DMS114 treated with DMSO at 0.1 percent for 48 hours (cell line): ENCODE results near the gene NOXRED1.
A peak's percentile ranks its signal among the peaks of the same experiment; 100 is the strongest.
"Not testable (repeated sequence)": the region's sequence is repeated elsewhere in the genome, so short reads cannot be mapped to it uniquely, and the experiment has no call there.

Source experiments
- DNase-seq: peaks from one replicate; lab custom pipeline; 2025; ENCODE audit not compliant: unreplicated experiment; lab: John Stamatoyannopoulos, UW

The NOXRED1 gene

GRCh38 chr14:77423423-77423822 lies at the start of gene NOXRED1:
TSS of gene NOXRED1 (minus strand) at chr14:77423523. CDS start at chr14:77422889, 634 bp downstream.
- DNase-seq, result no peak

- DNase-seq, result no peak
Observed at GRCh38 chr14:77470224-77470870, 47.0 kb upstream of the NOXRED1 start.

- DNase-seq, result no peak
Observed at GRCh38 chr14:77469539-77469938, 46.2 kb upstream of the NOXRED1 start.

GRCh38 chr14:77469067-77469505 lies 45.8 kb upstream of the NOXRED1 start:
- no peak for DNase-seq

GRCh38 chr14:77467801-77468200 lies 44.5 kb upstream of the NOXRED1 start:
- DNase-seq, result no peak

GRCh38 chr14:77459072-77459723 lies 35.9 kb upstream of the NOXRED1 start:
- peak; percentile 10 for DNase-seq

- DNase-seq, result no peak
Observed at GRCh38 chr14:77458249-77458950, 35.1 kb upstream of the NOXRED1 start.

GRCh38 chr14:77457522-77458248 lies 34.4 kb upstream of the NOXRED1 start, which contains the start of the genes AHSA1 and VIPAS39:
TSS of gene AHSA1 (plus strand) at chr14:77458093. CDS start at chr14:77458190, 97 bp downstream.
TSS of gene VIPAS39 (minus strand) at chr14:77457601. CDS start at chr14:77454102, 3,499 bp downstream.
- peak; percentile 98 for DNase-seq

- DNase-seq, result no peak
Observed at GRCh38 chr14:77457115-77457521, 33.8 kb upstream of the NOXRED1 start.

- no peak for DNase-seq
Observed at GRCh38 chr14:77455966-77456640, 32.8 kb upstream of the NOXRED1 start.

- no peak for DNase-seq
Observed at GRCh38 chr14:77442196-77442595, 18.9 kb upstream of the NOXRED1 start.

- DNase-seq, result no peak
Observed at GRCh38 chr14:77439861-77440260, 16.5 kb upstream of the NOXRED1 start.

GRCh38 chr14:77438596-77438995 lies 15.3 kb upstream of the NOXRED1 start:
- DNase-seq, result no peak

GRCh38 chr14:77436042-77436441 lies 12.7 kb upstream of the NOXRED1 start:
- DNase-seq, result no peak

- no peak for DNase-seq
Observed at GRCh38 chr14:77426396-77426795, 3.1 kb upstream of the NOXRED1 start.

- no peak for DNase-seq
Observed at GRCh38 chr14:77424862-77425261, 1.5 kb upstream of the NOXRED1 start.

- DNase-seq, result no peak
Observed at GRCh38 chr14:77421201-77421600, 2.1 kb downstream of the NOXRED1 start.

- DNase-seq, result no peak
Observed at GRCh38 chr14:77416836-77417235, 6.5 kb downstream of the NOXRED1 start.

GRCh38 chr14:77416098-77416497 lies 7.2 kb downstream of the NOXRED1 start:
- not testable (repeated sequence) for DNase-seq

GRCh38 chr14:77415403-77416030 lies 7.8 kb downstream of the NOXRED1 start:
- DNase-seq, result not testable (repeated sequence)
